PC-3 (cell line): ENCODE data around the gene GAB2. TPM values are rescaled to one million over a fixed set of nuclear protein-coding genes. Genes with fewer than 3 reads are reported as not detected.
A peak's percentile ranks its signal among the peaks of the same experiment; 100 is the strongest.

Experiments
- ATAC-seq: fragments of 200-7000 bp; cut with Tn5 transposase; 2 replicates; pipeline ENCODE4 v1.9.1; 2020; ENCODE audit warnings: mild to moderate bottlenecking, moderate library complexity
- BruUV-seq: library from RNA; stranded (reverse); fragments of 400-500 nt; replicated peaks from 2 replicates; lab custom pipeline; 2021; lab: Mats Ljungman, UMichigan
- CTCF ChIA-PET: fragments of 300-600 bp; sonication (Branson Sonifier 250); formaldehyde crosslinking; loops from one replicate; lab custom pipeline; 2022; ENCODE audit warnings: antibody characterized with exemption; lab: Charles Lee
- POLR2A ChIA-PET: fragments of 300-600 bp; sonication (Branson Sonifier 250); formaldehyde crosslinking; loops from one replicate; lab custom pipeline; 2022; ENCODE audit warnings: antibody characterized with exemption; ENCODE audit not compliant: unreplicated experiment; lab: Charles Lee
- DNase-seq: peaks from one replicate; pipeline ENCODE4 v3.0.0-alpha.2; 2015
- H2AFZ ChIP-seq: fragments of 300-600 bp; sonication (generic); 2 replicates; pipeline ENCODE4 v1.6.0; 2016; ENCODE audit warnings: antibody characterized with exemption, low read length
- H3F3A ChIP-seq: fragments of 300-600 bp; sonication (generic); one replicate; pipeline ENCODE4 v1.6.0; 2017; ENCODE audit warnings: antibody characterized with exemption, low read length, control low read depth, mild to moderate bottlenecking; ENCODE audit not compliant: unreplicated experiment
- H3K27ac ChIP-seq: fragments of 300-600 bp; sonication (generic); 2 replicates; pipeline ENCODE4 v1.5.1; 2016; ENCODE audit warnings: mild to moderate bottlenecking, low read length
- H3K27me3 ChIP-seq: fragments of 300-600 bp; sonication (generic); 2 replicates; pipeline ENCODE4 v1.6.1; 2016; ENCODE audit warnings: low read length, mixed read lengths
- H3K36me3 ChIP-seq: fragments of 300-600 bp; sonication (generic); 2 replicates; pipeline ENCODE4 v1.6.1; 2016; ENCODE audit warnings: low read depth, mixed run types, low read length, mixed read lengths
- H3K4me1 ChIP-seq: fragments of 300-600 bp; sonication (generic); 2 replicates; pipeline ENCODE4 v1.5.1; 2016; ENCODE audit warnings: low read length; ENCODE audit not compliant: insufficient read depth
- H3K4me2 ChIP-seq: fragments of 300-600 bp; sonication (generic); 2 replicates; pipeline ENCODE4 v1.6.0; 2016; ENCODE audit warnings: low read length
- H3K4me3 ChIP-seq: fragments of 300-600 bp; sonication (generic); 2 replicates; pipeline ENCODE4 v1.5.1; 2016; ENCODE audit warnings: mild to moderate bottlenecking, low read length, mixed read lengths
- H3K79me2 ChIP-seq: fragments of 300-600 bp; sonication (generic); 2 replicates; pipeline ENCODE4 v1.6.1; 2017; ENCODE audit warnings: low read length, mixed read lengths
- H3K9ac ChIP-seq: fragments of 300-600 bp; sonication (generic); 2 replicates; pipeline ENCODE4 v1.6.0; 2016; ENCODE audit warnings: mild to moderate bottlenecking, low read length
- H3K9me2 ChIP-seq: fragments of 300-600 bp; sonication (generic); replicated peaks from 2 replicates; pipeline ENCODE4 v1.6.1; 2016; ENCODE audit warnings: mixed run types, low read length, mixed read lengths
- H3K9me3 ChIP-seq: fragments of 300-600 bp; sonication (generic); 2 replicates; pipeline ENCODE4 v1.6.1; 2016; ENCODE audit warnings: low read length, mixed read lengths
- H4K20me1 ChIP-seq: fragments of 300-600 bp; sonication (generic); 2 replicates; pipeline ENCODE4 v1.6.1; 2016; ENCODE audit warnings: low read length, mixed read lengths
- EZH2 ChIP-seq: fragments of 300-600 bp; sonication (generic); IDR thresholded peaks from one replicate; pipeline ENCODE4 v1.6.1; 2017; ENCODE audit warnings: antibody characterized with exemption, mild to moderate bottlenecking, low read length; ENCODE audit not compliant: unreplicated experiment
- EZH2phosphoT487 ChIP-seq: fragments of 300-600 bp; sonication (generic); IDR thresholded peaks from 2 replicates; pipeline ENCODE4 v1.6.1; 2018; ENCODE audit warnings: mild to moderate bottlenecking, antibody characterized with exemption, low read length, borderline replicate concordance
- intact Hi-C: fragments of 100-400 bp; cut with micrococcal nuclease; formaldehyde crosslinking; loops from 2 replicates; pipeline ENCODE4 v1.9.0; 2023
- total RNA-seq: library from RNA; depleted of rRNA; stranded (reverse); fragments of >200 nt; gene quantifications from 2 replicates; pipeline ENCODE4 v1.2.3, GENCODE V29; 2014
- TF ChIP-seq, protein P1 (sequence below): fragments of 300-600 bp; sonication (generic); conservative IDR thresholded peaks from 2 replicates; pipeline ENCODE4 v1.5.1; 2017; ENCODE audit warnings: antibody characterized with exemption, low read depth, mild to moderate bottlenecking, low read length

GAB2 gene
- total RNA-seq, 1 experiment from 2014 or later: 7.1 TPM

- POLR2A ChIA-PET: interaction anchor here (0.6 kb wide), 1 partner anchor 148 kb away, joined by 3 read pairs; no protein-coding TSS in a partner anchor
- peak; percentile 46 for ATAC-seq
- BruUV-seq: no TSS peak
These were observed 10.9 kb downstream of the GAB2 start for GRCh38 chr11:78406568-78407196.

GRCh38 chr11:78405805-78406204 is 11.8 kb downstream of the GAB2 start:
- Histone ChIP-seq H3K4me2 (no peak overlapping the region), H3K4me3 (no peak overlapping the region), H3K27me3 (no peaks in the 10 kb centered on the region), H3K79me2 (peaks cover 21% of the 10 kb centered on the region), H2AFZ (no peak overlapping the region), H3K36me3 (no peaks in the 10 kb centered on the region), H3F3A (no peaks in the 10 kb centered on the region), H4K20me1 (no peaks in the 10 kb centered on the region), H3K9me2 (no peaks in the 10 kb centered on the region), H3K9ac (no peak overlapping the region), H3K27ac (no peak overlapping the region), H3K9me3 (no peaks in the 10 kb centered on the region), H3K4me1 (peaks cover 8% of the 10 kb centered on the region)
- no peak for TF ChIP-seq EZH2
- TF ChIP-seq, protein P1, sequence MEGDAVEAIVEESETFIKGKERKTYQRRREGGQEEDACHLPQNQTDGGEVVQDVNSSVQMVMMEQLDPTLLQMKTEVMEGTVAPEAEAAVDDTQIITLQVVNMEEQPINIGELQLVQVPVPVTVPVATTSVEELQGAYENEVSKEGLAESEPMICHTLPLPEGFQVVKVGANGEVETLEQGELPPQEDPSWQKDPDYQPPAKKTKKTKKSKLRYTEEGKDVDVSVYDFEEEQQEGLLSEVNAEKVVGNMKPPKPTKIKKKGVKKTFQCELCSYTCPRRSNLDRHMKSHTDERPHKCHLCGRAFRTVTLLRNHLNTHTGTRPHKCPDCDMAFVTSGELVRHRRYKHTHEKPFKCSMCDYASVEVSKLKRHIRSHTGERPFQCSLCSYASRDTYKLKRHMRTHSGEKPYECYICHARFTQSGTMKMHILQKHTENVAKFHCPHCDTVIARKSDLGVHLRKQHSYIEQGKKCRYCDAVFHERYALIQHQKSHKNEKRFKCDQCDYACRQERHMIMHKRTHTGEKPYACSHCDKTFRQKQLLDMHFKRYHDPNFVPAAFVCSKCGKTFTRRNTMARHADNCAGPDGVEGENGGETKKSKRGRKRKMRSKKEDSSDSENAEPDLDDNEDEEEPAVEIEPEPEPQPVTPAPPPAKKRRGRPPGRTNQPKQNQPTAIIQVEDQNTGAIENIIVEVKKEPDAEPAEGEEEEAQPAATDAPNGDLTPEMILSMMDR: no peak
- TF ChIP-seq EZH2phosphoT487: no peak
- DNase-seq: no peak
- no TSS peak for BruUV-seq
- CTCF ChIA-PET: no interaction called here
- intact Hi-C loops: loop anchor here (5.0 kb wide), 1 partner anchor 34 kb away; no protein-coding TSS in a partner anchor
- POLR2A ChIA-PET: no interaction called here
- ATAC-seq: no peak

More at GRCh38 chr11:78406568-78407196, 10.9 kb downstream of the GAB2 start:
- peaks cover 26% of the 10 kb centered on the region for H3K79me2 ChIP-seq
- TF ChIP-seq EZH2phosphoT487 (no peak), EZH2 (no peak)
- TF ChIP-seq, protein P1: no peak
- H3F3A ChIP-seq: no peaks in the 10 kb centered on the region
- H3K9me2 ChIP-seq: no peaks in the 10 kb centered on the region
- no peak overlapping the region for H3K27ac ChIP-seq
- H3K4me1 ChIP-seq: peaks cover 8% of the 10 kb centered on the region
- no peak overlapping the region for H3K9ac ChIP-seq
- no peak overlapping the region for H3K4me3 ChIP-seq
- CTCF ChIA-PET: no interaction called here
- H3K36me3 ChIP-seq: no peaks in the 10 kb centered on the region
- no peaks in the 10 kb centered on the region for H3K9me3 ChIP-seq
- intact Hi-C loops: loop anchor here (5.0 kb wide), 1 partner anchor 34 kb away; no protein-coding TSS in a partner anchor
- no peak overlapping the region for H2AFZ ChIP-seq
- DNase-seq: peak; percentile 65
- no peaks in the 10 kb centered on the region for H3K27me3 ChIP-seq
- no peaks in the 10 kb centered on the region for H4K20me1 ChIP-seq
- H3K4me2 ChIP-seq: no peak overlapping the region

- no peaks in the 10 kb centered on the region for H3K9me2 ChIP-seq
- CTCF ChIA-PET: interaction anchor here (0.6 kb wide), 1 partner anchor 172 kb away, joined by 3 read pairs; no protein-coding TSS in a partner anchor
- intact Hi-C loops: no loop called here
- H4K20me1 ChIP-seq: no peaks in the 10 kb centered on the region
- no peaks in the 10 kb centered on the region for H3K9me3 ChIP-seq
- no peaks in the 10 kb centered on the region for H3K36me3 ChIP-seq
- DNase-seq (no peak), ATAC-seq (no peak)
- TF ChIP-seq EZH2phosphoT487: no peak
- TF ChIP-seq, protein P1: no peak
- TF ChIP-seq EZH2: no peak
- H3K79me2 ChIP-seq: peaks cover 19% of the 10 kb centered on the region
- H3K27ac ChIP-seq: no peak overlapping the region
- no peaks in the 10 kb centered on the region for H3F3A ChIP-seq
- H3K4me3 ChIP-seq: no peak overlapping the region
- peaks cover 8% of the 10 kb centered on the region for H3K4me1 ChIP-seq
- no peak overlapping the region for H3K4me2 ChIP-seq
- H2AFZ ChIP-seq: no peak overlapping the region
- no TSS peak for BruUV-seq
- POLR2A ChIA-PET: no interaction called here
- no peaks in the 10 kb centered on the region for H3K27me3 ChIP-seq
- H3K9ac ChIP-seq: no peak overlapping the region
These were observed 13.8 kb downstream of the GAB2 start for GRCh38 chr11:78403781-78404180.
